Activated CD4-positive, alpha-beta T cell treated with anti-CD3 and anti-CD28 coated beads for 24 hours (primary cell): Measurements from ENCODE around the gene C12orf75.
A peak's percentile ranks its signal among the peaks of the same experiment; 100 is the strongest.

Source experiments
- DNase-seq, 2 donors: peaks; one replicate each; pipeline ENCODE4 v3.0.0-alpha.2; 2020; ENCODE audit warnings: low read depth in 2 of 2

C12orf75 gene

GRCh38 chr12:105418229-105418628, 87.7 kb downstream of the C12orf75 start:
- no peak for DNase-seq

DNA sequence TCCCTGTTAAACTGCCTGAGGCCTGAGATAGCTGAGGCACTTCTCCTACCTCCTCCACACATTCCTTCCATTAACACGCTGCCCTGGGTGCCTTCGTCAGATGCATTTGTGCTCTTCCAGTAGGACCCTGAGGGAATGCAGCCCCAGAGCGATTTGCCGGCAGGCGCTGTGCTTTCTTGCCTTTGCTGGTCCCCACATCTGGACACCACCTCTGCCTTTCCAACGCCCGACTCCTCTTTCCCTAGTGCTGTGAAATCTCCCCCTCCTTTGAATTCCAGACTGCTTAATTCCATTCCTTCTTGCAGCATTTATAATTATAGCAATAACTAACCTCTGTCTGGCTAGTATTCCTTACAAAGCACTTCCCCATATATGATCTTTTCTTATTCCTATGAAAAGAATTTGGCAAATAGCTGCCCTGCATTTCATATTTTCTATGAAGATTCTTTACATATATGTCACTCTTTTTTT, 88.4 kb downstream of the C12orf75 start:
- DNase-seq = no peak

DNA sequence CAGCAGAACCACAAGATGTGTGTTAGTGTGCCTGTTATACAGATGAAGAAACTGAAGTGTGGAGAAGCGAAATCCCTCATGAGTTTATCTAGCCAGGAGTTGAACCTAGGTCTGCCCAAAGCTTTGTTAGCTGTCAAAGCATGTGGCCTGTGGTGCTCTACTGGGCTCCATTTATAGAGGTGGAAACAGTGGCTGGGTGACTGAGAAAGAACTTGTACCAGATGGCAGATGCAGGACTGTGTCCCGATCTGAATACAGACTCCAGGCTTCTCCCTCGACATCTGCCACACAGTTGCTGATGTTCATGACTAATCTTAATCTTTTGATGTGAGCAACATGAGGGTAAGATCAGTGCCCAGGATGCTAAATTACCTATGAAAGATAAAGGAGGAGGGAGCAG, 89.1 kb downstream of the C12orf75 start:
- no peak for DNase-seq

DNA sequence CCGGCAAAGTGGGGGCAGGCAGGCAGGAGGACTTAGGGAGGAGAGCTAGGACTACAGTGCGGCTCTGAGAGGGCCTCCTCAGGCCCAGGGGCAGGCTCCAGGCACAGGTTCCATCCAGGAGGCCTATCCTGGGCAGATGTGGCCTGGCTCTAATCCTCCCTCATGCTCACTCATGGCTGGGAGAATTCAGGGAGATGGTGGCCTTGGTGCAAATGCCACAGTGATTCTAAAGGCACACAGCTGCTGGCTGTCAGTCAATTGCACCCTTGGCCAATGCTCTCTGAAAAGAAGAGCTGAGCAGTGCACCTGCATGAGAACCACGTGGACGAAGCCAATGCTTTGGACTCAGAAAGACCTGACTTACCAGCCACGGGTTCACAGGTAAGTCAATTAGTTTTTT, 89.6 kb downstream of the C12orf75 start:
- DNase-seq = no peak

- DNase-seq = peak; percentile 25 to 66
Measured at GRCh38 chr12:105420659-105421240, 90.3 kb downstream of the C12orf75 start.
